Pons (tissue), 1 donor: ENCODE results near the gene MCC.

Experiments
- DNase-seq: peaks from one replicate; pipeline ENCODE4 v3.0.0-alpha.2; 2016; ENCODE audit warnings: low spot score

The MCC gene

GRCh38 chr5:113245427-113246225 lies 242.6 kb downstream of the MCC start:
- no peak for DNase-seq

GRCh38 chr5:113244966-113245365 lies 243.3 kb downstream of the MCC start:
- no peak for DNase-seq

- DNase-seq: no peak
Measured at GRCh38 chr5:113243349-113243664, 244.9 kb downstream of the MCC start.

GRCh38 chr5:113242481-113243348 lies 245.5 kb downstream of the MCC start:
- no peak for DNase-seq

GRCh38 chr5:113240951-113241726 lies 247.1 kb downstream of the MCC start:
- DNase-seq: no peak

GRCh38 chr5:113240032-113240431 lies 248.2 kb downstream of the MCC start:
- DNase-seq: no peak

- DNase-seq: no peak
Measured at GRCh38 chr5:113237893-113238292, 250.4 kb downstream of the MCC start.

GRCh38 chr5:113236536-113237288 lies 251.5 kb downstream of the MCC start:
- DNase-seq: no peak

- no peak for DNase-seq
Measured at GRCh38 chr5:113235884-113236283, 252.4 kb downstream of the MCC start.

- no peak for DNase-seq
Measured at GRCh38 chr5:113234546-113234945, 253.7 kb downstream of the MCC start.

- no peak for DNase-seq
Measured at GRCh38 chr5:113233606-113234005, 254.6 kb downstream of the MCC start.

- DNase-seq: no peak
Measured at GRCh38 chr5:113232667-113233066, 255.6 kb downstream of the MCC start.

- no peak for DNase-seq
Measured at GRCh38 chr5:113232221-113232620, 256.0 kb downstream of the MCC start.

GRCh38 chr5:113231653-113232000 lies 256.6 kb downstream of the MCC start:
- DNase-seq: no peak

GRCh38 chr5:113230711-113231652 lies 257.3 kb downstream of the MCC start:
- DNase-seq: no peak

- no peak for DNase-seq
Measured at GRCh38 chr5:113227798-113228197, 260.5 kb downstream of the MCC start.

- no peak for DNase-seq
Measured at GRCh38 chr5:113226116-113226736, 262.0 kb downstream of the MCC start.

- DNase-seq: no peak
Measured at GRCh38 chr5:113225259-113225658, 263.0 kb downstream of the MCC start.

GRCh38 chr5:113224605-113225065 lies 263.6 kb downstream of the MCC start:
- DNase-seq: no peak
